ENCODE results near the gene MT1M. TPM values are rescaled to one million over a fixed set of nuclear protein-coding genes. Genes with fewer than 3 reads are reported as not detected.
"Not testable (repeated sequence)": the region's sequence is repeated elsewhere in the genome, so short reads cannot be mapped to it uniquely, and the experiment has no call there.

Gene MT1M
- total and polyA plus RNA-seq, 12 donors: 0.44 to 50.3 (median 9.3) TPM

DNA sequence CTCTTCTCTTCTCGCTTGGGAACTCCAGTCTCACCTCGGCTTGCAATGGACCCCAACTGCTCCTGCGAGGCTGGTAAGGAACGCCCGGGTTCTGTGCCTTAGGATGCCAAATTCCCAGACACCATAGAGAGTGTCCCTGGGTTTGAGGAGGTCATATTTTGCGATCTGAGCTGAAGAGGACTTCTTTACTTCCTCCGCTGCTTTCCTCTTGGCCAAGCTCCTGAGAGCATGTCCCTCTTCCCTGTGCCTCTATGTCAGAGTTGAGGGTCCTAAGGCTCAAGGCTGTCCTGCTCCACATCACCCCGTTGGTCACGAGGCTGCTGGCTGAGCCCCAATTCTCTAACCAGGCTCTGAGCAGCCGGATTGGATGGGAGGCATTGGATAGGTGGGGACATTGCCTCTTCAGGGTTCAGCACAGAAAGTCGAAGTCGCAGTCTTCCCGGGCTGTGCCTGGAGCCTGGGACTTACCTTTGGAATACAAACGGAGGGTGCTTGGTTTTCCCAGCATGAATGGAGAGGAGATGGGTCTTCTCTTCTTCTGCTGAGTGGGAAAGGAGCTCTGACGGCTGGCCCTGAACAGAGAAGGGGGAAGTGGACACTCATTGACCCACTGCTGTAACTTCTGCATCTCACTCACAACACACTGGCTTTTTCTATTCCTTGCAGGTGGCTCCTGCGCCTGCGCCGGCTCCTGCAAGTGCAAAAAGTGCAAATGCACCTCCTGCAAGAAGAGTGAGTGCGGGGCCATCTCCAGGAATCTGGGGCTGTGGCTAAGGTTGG is 37.6 kb downstream of the MT1M start:
- Histone ChIP-seq H3K4me3 (no peak overlapping the region), H3K4me1 (replicated peaks in 1 of 2) (peaks cover 0 to 7% of the 10 kb centered on the region in 2 donors), H3K27me3 (peaks cover 10% of the 10 kb centered on the region), H3K36me3 (replicated peaks in 1 of 2) (no peaks in the 10 kb centered on the region), H3K9me3 (replicated peaks in 1 of 3) (no peaks in the 10 kb centered on the region), H3K27ac (no peak overlapping the region)
- DNase-seq: no peak
- TF ChIP-seq POLR2A (IDR thresholded peaks at IDR 0.05): no peak
- TF ChIP-seq, protein P1, sequence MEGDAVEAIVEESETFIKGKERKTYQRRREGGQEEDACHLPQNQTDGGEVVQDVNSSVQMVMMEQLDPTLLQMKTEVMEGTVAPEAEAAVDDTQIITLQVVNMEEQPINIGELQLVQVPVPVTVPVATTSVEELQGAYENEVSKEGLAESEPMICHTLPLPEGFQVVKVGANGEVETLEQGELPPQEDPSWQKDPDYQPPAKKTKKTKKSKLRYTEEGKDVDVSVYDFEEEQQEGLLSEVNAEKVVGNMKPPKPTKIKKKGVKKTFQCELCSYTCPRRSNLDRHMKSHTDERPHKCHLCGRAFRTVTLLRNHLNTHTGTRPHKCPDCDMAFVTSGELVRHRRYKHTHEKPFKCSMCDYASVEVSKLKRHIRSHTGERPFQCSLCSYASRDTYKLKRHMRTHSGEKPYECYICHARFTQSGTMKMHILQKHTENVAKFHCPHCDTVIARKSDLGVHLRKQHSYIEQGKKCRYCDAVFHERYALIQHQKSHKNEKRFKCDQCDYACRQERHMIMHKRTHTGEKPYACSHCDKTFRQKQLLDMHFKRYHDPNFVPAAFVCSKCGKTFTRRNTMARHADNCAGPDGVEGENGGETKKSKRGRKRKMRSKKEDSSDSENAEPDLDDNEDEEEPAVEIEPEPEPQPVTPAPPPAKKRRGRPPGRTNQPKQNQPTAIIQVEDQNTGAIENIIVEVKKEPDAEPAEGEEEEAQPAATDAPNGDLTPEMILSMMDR (IDR thresholded peaks at IDR 0.05): no peak
- intact Hi-C loops (cut with DNase I): no loop called here
- 39 to 61% (median 44%) methylated on average over 18 to 19 of the region's 19 CpGs for WGBS, 4 donors

DNA sequence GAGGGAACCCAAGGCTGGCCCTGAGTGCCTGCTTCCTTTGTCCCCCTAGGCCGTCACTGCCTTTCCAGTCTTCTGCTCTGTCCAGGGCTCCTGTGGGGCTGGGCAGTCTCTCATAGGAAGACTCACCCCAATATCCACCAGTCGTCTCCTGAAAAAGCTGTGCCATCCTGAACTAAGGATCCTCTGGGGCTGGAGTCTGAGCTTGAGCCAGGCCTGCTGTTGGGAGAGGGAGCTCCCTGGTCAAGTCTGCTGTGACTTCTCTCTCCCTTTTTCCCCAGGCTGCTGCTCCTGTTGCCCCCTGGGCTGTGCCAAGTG is 38.1 kb downstream of the MT1M start:
- DNase-seq: no peak
- Histone ChIP-seq H3K4me3 (no peak overlapping the region), H3K9me3 (replicated peaks in 1 of 3) (no peaks in the 10 kb centered on the region), H3K27me3 (peaks cover 10% of the 10 kb centered on the region), H3K27ac (no peak overlapping the region), H3K36me3 (replicated peaks in 1 of 2) (no peaks in the 10 kb centered on the region), H3K4me1 (replicated peaks in 1 of 2) (peaks cover 0 to 7% of the 10 kb centered on the region in 2 donors)
- TF ChIP-seq, protein P1 (IDR thresholded peaks at IDR 0.05): no peak
- no peak for TF ChIP-seq POLR2A (IDR thresholded peaks at IDR 0.05)
- 56 to 84% (median 73%) methylated on average over 2 of the region's 2 CpGs for WGBS, 4 donors
- intact Hi-C loops (cut with DNase I): no loop called here

- Histone ChIP-seq H3K4me1 (replicated peaks in 1 of 2) (peaks cover 0 to 10% of the 10 kb centered on the region in 2 donors), H3K27me3 (peaks cover 10% of the 10 kb centered on the region)
- H3K27ac ChIP-seq; H3K4me3 ChIP-seq; H3K36me3 ChIP-seq (replicated peaks in 1 of 2); DNase-seq; H3K9me3 ChIP-seq (replicated peaks in 1 of 3); intact Hi-C loops (cut with DNase I): not testable (repeated sequence)
- WGBS, 4 donors: 29 to 48% (median 36%) methylated on average over 2 of the region's 2 CpGs
Observed at GRCh38 chr16:56671691-56672090, 39.2 kb downstream of the MT1M start.

GRCh38 chr16:56672171-56672570 is 39.7 kb downstream of the MT1M start:
- H3K9me3 ChIP-seq (replicated peaks in 1 of 3); intact Hi-C loops (cut with DNase I); H3K27ac ChIP-seq; H3K4me3 ChIP-seq; DNase-seq; H3K36me3 ChIP-seq (replicated peaks in 1 of 2): not testable (repeated sequence)
- Histone ChIP-seq H3K27me3 (peaks cover 10% of the 10 kb centered on the region), H3K4me1 (replicated peaks in 1 of 2) (peaks cover 0 to 10% of the 10 kb centered on the region in 2 donors)
- 63 to 89% (median 80%) methylated on average over 3 of the region's 3 CpGs for WGBS, 4 donors

GRCh38 chr16:56672761-56673536 is 40.5 kb downstream of the MT1M start:
- peaks cover 8% of the 10 kb centered on the region for H3K27me3 ChIP-seq

More at GRCh38 chr16:56672761-56673536, 40.5 kb downstream of the MT1M start:
- H3K4me1 ChIP-seq (replicated peaks in 1 of 2): peaks cover 0 to 8% of the 10 kb centered on the region in 2 donors
- no peak for DNase-seq
- 87 to 92% (median 90%) methylated on average over 11 of the region's 11 CpGs for WGBS, 4 donors
- H3K9me3 ChIP-seq (replicated peaks in 1 of 3): no peaks in the 10 kb centered on the region
- no peaks in the 10 kb centered on the region for H3K36me3 ChIP-seq (replicated peaks in 1 of 2)
- H3K4me3 ChIP-seq: no peak overlapping the region
- no peak overlapping the region for H3K27ac ChIP-seq
- TF ChIP-seq, protein P1 (IDR thresholded peaks at IDR 0.05): no peak
- TF ChIP-seq POLR2A (IDR thresholded peaks at IDR 0.05): no peak
- intact Hi-C loops (cut with DNase I): no loop called here
